ENCODE data around the gene RCVRN. TPM values are rescaled to one million over a fixed set of nuclear protein-coding genes. Genes with fewer than 3 reads are reported as not detected.
A peak's percentile ranks its signal among the peaks of the same experiment; 100 is the strongest.

Gene RCVRN
- total and polyA plus RNA-seq, 12 donors, result 0.11 to 0.66 (median 0.29) TPM; not detected in 3

GRCh38 chr17:9905902-9906301 lies 831 bp upstream of the RCVRN start:
- ATAC-seq (peak in 2 of 8 donors; percentile 28 to 40), DNase-seq (peak in 1 of 2 donors; percentile 51)
- Histone ChIP-seq H3K27me3 (peaks cover 0 to 30% (median 0%) of the 10 kb centered on the region in 7 donors), H3K4me1 (no peaks in the 10 kb centered on the region), H3K27ac (no peak overlapping the region), H3K36me3 (no peaks in the 10 kb centered on the region), H3K9me3 (no peaks in the 10 kb centered on the region), H3K4me3 (no peak overlapping the region)
- peak; percentile 34 to 68 (median 54) for TF ChIP-seq CTCF (IDR thresholded peaks at IDR 0.05)
- WGBS, 2 donors, result 8 to 12% methylated on average over 4 of the region's 4 CpGs
- intact Hi-C loops (cut with DNase I), result no loop called here

DNA sequence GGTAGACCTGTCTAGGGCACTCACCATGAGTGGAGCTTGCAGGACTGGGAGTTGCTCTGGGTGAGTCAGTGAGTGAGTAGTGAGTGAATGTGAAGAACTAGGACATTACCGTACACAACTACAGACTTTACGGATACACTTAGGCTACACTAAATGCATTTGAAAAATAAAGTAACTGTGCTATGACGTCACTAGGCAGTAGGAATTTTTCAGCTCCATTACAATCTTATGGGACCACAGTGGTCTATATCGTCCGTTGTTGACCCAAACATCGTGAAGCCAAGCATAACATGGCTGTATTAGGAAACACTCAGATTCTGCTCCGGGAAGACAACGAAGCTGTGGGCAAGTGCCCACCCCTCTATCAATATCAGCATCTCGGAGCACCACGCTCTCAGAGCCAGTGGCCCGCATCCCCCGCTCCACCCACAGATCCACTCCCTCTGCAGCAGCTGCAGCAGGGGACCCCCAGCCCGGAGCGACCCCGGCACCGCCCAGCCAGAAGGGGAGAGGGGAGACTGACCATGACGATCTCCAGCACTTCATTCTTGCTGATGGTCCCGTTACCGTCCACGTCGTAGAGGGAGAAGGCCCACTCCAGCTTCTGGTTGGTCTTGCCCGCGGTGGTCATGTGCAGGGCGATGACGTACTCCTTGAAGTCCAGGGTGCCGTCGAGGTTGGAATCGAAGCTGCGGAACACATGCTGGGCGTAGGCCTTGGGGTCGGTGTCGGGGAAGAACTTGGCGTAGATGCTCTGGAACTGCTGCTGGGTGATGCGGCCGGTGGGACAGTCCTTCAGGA lies 594 bp downstream of the RCVRN start:
- no peak for DNase-seq
- H3K4me3 ChIP-seq, result no peak overlapping the region
- no peaks in the 10 kb centered on the region for H3K9me3 ChIP-seq
- H3K36me3 ChIP-seq, result no peaks in the 10 kb centered on the region
- no peak for ATAC-seq
- peaks cover 0 to 31% (median 0%) of the 10 kb centered on the region in 7 donors for H3K27me3 ChIP-seq
- no peak overlapping the region for H3K27ac ChIP-seq
- 94 to 95% methylated on average over 35 of the region's 35 CpGs for WGBS, 2 donors
- intact Hi-C loops (cut with DNase I), result no loop called here
- TF ChIP-seq CTCF (IDR thresholded peaks at IDR 0.05), result no peak
- H3K4me1 ChIP-seq, result peaks cover 0 to 5% (median 0%) of the 10 kb centered on the region in 9 donors

- no peak overlapping the region for H3K27ac ChIP-seq
Observed at GRCh38 chr17:9902120-9902519, 3.0 kb downstream of the RCVRN start.

GRCh38 chr17:9900784-9901183 lies 4.3 kb downstream of the RCVRN start:
- ATAC-seq (no peak), DNase-seq (no peak)
- 59 to 75% methylated on average over 8 of the region's 8 CpGs for WGBS, 2 donors
- Histone ChIP-seq H3K27me3 (peaks cover 0 to 41% (median 0%) of the 10 kb centered on the region in 7 donors), H3K4me3 (no peak overlapping the region), H3K27ac (no peak overlapping the region), H3K36me3 (no peaks in the 10 kb centered on the region), H3K9me3 (no peaks in the 10 kb centered on the region), H3K4me1 (peaks cover 0 to 5% (median 0%) of the 10 kb centered on the region in 9 donors)
- TF ChIP-seq CTCF (IDR thresholded peaks at IDR 0.05), result no peak
- intact Hi-C loops (cut with DNase I), result no loop called here

More at GRCh38 chr17:9902120-9902519, 3.0 kb downstream of the RCVRN start:
- WGBS, 2 donors, result 23 to 27% methylated on average over 2 of the region's 2 CpGs
- Histone ChIP-seq H3K27me3 (peaks cover 0 to 40% (median 0%) of the 10 kb centered on the region in 7 donors), H3K4me3 (no peak overlapping the region), H3K4me1 (peaks cover 0 to 5% (median 0%) of the 10 kb centered on the region in 9 donors), H3K9me3 (no peaks in the 10 kb centered on the region), H3K36me3 (no peaks in the 10 kb centered on the region)
- intact Hi-C loops (cut with DNase I), result no loop called here
- ATAC-seq (no peak), DNase-seq (no peak)
- no peak for TF ChIP-seq CTCF (IDR thresholded peaks at IDR 0.05)

All from heart right ventricle (tissue), 16 donors.